ENCODE results near the gene SMARCA4. TPM values are rescaled to one million over a fixed set of nuclear protein-coding genes. Genes with fewer than 3 reads are reported as not detected.
A peak's percentile ranks its signal among the peaks of the same experiment; 100 is the strongest.
"Not testable (repeated sequence)": the region's sequence is repeated elsewhere in the genome, so short reads cannot be mapped to it uniquely, and the experiment has no call there.

SMARCA4 gene
- total RNA-seq, 1 experiment from 2014 or later = 104 TPM

DNA sequence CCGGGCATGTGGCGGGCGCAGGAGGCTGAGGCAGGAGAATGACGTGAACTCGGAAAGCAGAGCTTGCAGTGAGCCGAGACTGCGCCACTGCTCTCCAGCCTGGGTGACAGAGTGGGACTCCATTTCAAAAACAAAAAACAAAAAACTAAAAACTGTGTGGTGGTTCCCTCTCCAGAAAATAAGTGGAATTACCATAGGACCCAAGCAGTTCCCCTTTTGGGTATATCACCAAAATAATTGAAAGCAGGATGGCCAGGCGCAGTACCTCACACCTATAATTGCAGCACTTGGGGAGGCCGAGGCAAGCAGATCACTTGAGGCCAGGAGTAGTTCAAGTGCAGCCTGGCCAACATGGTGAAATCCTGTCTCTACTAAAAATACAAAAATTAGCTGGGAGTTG is 112.7 kb downstream of the SMARCA4 start:
- Histone ChIP-seq H3K4me3 (no peak overlapping the region), H3K4me1 (replicated peaks) (no peaks in the 10 kb centered on the region), H3K27me3 (replicated peaks) (no peaks in the 10 kb centered on the region), H3K36me3 (no peaks in the 10 kb centered on the region), H3K27ac (no peak overlapping the region), H3K9me3 (replicated peaks) (no peaks in the 10 kb centered on the region)
- no peak for DNase-seq (ENCODE audit: low read depth in 1 of 2, low spot score in 2 of 2)

DNA sequence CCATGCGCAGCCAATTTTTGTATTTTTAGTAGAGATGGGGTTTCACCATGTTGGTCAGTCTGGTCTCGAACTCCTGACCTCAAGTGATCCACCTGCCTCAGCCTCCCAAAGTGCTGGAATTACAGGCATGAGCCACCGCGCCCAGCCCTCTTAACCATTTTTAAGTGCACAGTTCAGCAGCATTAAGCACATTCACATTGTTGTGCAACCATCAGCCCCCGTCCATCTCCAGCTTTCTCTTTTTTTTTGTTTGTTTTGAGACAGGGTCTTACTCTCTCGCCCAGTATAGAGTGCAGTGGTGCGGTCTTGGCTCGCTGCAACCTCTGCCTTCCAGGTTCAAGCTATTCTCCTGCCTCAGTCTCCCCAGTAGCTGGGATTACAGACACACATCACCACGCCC is 116.0 kb downstream of the SMARCA4 start:
- not testable (repeated sequence) for H3K27me3 ChIP-seq (replicated peaks); H3K36me3 ChIP-seq; DNase-seq (ENCODE audit: low read depth in 1 of 2, low spot score in 2 of 2); H3K4me1 ChIP-seq (replicated peaks); H3K4me3 ChIP-seq; H3K27ac ChIP-seq; H3K9me3 ChIP-seq (replicated peaks)

GRCh38 chr19:11078893-11079292 is 118.1 kb downstream of the SMARCA4 start:
- Histone ChIP-seq H3K9me3 (replicated peaks) (no peaks in the 10 kb centered on the region), H3K27ac (no peak overlapping the region), H3K4me3 (no peak overlapping the region), H3K4me1 (replicated peaks) (peaks cover under 1% of the 10 kb centered on the region; the same call in 1 of the 2 replicates), H3K27me3 (replicated peaks) (no peaks in the 10 kb centered on the region), H3K36me3 (no peaks in the 10 kb centered on the region)
- no peak for DNase-seq (ENCODE audit: low read depth in 1 of 2, low spot score in 2 of 2)

GRCh38 chr19:11079999-11080398 is 119.2 kb downstream of the SMARCA4 start:
- no peak overlapping the region for H3K27ac ChIP-seq
- H3K36me3 ChIP-seq = no peaks in the 10 kb centered on the region
- H3K4me1 ChIP-seq (replicated peaks) = peaks cover 11% of the 10 kb centered on the region
- H3K27me3 ChIP-seq (replicated peaks) = no peaks in the 10 kb centered on the region
- H3K4me3 ChIP-seq = no peak overlapping the region
- H3K9me3 ChIP-seq (replicated peaks) = no peaks in the 10 kb centered on the region
- DNase-seq (ENCODE audit: low read depth in 1 of 2, low spot score in 2 of 2) = no peak

GRCh38 chr19:11087870-11088505 is 127.2 kb downstream of the SMARCA4 start:
- H3K36me3 ChIP-seq = peaks cover 26% of the 10 kb centered on the region
- no peaks in the 10 kb centered on the region for H3K27me3 ChIP-seq (replicated peaks)
- no peaks in the 10 kb centered on the region for H3K9me3 ChIP-seq (replicated peaks)
- peak overlapping the region; percentile 97 for H3K27ac ChIP-seq
- no peak for DNase-seq (ENCODE audit: low read depth in 1 of 2, low spot score in 2 of 2)
- no peak overlapping the region for H3K4me3 ChIP-seq
- peaks cover 54% of the 10 kb centered on the region for H3K4me1 ChIP-seq (replicated peaks)

DNA sequence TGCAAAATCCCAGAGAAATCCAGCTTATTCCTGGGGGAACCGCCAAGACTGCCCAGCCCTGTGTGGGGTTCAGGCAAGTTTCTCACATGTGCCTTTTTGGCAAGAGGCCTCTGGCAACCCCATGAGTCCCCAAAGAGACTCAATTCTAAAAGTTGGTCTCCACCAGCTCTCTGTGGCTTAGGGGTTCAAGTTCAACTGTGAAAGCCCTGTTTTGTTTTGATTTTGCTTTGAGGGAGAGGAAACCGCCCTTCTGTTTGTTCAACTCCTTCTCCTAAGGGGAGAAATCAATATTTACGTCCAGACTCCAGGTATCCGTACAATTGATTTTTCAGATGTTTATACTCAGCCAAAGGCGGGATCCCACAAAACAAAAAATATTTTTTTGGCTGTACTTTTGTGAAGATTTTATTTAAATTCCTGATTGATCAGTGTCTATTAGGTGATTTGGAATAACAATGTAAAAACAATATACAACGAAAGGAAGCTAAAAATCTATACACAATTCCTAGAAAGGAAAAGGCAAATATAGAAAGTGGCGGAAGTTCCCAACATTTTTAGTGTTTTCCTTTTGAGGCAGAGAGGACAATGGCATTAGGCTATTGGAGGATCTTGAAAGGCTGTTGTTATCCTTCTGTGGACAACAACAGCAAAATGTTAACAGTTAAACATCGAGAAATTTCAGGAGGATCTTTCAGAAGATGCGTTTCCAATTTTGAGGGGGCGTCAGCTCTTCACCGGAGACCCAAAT is 127.8 kb downstream of the SMARCA4 start:
- peaks cover 33% of the 10 kb centered on the region for H3K36me3 ChIP-seq
- H3K27me3 ChIP-seq (replicated peaks) = no peaks in the 10 kb centered on the region
- H3K27ac ChIP-seq = peak overlapping the region; percentile 97
- H3K4me3 ChIP-seq = peak overlapping the region; percentile 67
- peak in 1 of 2 experiments; percentile 47 for DNase-seq (ENCODE audit: low read depth in 1 of 2, low spot score in 2 of 2)
- H3K9me3 ChIP-seq (replicated peaks) = no peaks in the 10 kb centered on the region
- peaks cover 58% of the 10 kb centered on the region for H3K4me1 ChIP-seq (replicated peaks)

DNA sequence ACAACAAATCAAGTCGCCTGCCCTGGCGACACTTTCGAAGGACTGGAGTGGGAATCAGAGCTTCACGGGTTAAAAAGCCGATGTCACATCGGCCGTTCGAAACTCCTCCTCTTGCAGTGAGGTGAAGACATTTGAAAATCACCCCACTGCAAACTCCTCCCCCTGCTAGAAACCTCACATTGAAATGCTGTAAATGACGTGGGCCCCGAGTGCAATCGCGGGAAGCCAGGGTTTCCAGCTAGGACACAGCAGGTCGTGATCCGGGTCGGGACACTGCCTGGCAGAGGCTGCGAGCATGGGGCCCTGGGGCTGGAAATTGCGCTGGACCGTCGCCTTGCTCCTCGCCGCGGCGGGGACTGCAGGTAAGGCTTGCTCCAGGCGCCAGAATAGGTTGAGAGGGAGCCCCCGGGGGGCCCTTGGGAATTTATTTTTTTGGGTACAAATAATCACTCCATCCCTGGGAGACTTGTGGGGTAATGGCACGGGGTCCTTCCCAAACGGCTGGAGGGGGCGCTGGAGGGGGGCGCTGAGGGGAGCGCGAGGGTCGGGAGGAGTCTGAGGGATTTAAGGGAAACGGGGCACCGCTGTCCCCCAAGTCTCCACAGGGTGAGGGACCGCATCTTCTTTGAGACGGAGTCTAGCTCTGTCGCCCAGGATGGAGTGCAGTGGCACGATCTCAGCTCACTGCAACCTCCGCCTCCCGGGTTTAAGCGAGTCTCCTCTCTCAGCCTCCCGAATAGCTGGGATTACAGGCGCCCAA is 128.6 kb downstream of the SMARCA4 start, which contains the start of gene LDLR:
Gene LDLR (plus strand): TSS at position 210 of the 760 bp plus-strand sequence. CDS start 86 bp downstream, at position 296.
- H3K36me3 ChIP-seq = peaks cover 41% of the 10 kb centered on the region
- H3K4me3 ChIP-seq = peak within 1 kb of the TSS; percentile 67
- H3K27ac ChIP-seq = peak within 1 kb of the TSS; percentile 97
- H3K27me3 ChIP-seq (replicated peaks) = no peaks in the 10 kb centered on the region
- peaks cover 60% of the 10 kb centered on the region for H3K4me1 ChIP-seq (replicated peaks)
- H3K9me3 ChIP-seq (replicated peaks) = no peaks in the 10 kb centered on the region
- peak; percentile 93 to 94 for DNase-seq (ENCODE audit: low read depth in 1 of 2, low spot score in 2 of 2)

DNA sequence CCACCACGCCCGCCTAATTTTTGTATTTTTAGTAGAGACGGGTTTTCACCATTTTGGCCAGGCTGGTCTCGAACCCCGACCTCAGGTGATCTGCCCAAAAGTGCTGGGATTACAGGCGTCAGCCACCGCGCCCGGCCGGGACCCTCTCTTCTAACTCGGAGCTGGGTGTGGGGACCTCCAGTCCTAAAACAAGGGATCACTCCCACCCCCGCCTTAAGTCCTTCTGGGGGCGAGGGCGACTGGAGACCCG is 129.1 kb downstream of the SMARCA4 start:
- peaks cover 60% of the 10 kb centered on the region for H3K4me1 ChIP-seq (replicated peaks)
- H3K9me3 ChIP-seq (replicated peaks); H3K27me3 ChIP-seq (replicated peaks): not testable (repeated sequence)
- H3K4me3 ChIP-seq = peak overlapping the region; percentile 67
- peaks cover 45% of the 10 kb centered on the region for H3K36me3 ChIP-seq
- peak overlapping the region; percentile 97 for H3K27ac ChIP-seq
- DNase-seq (ENCODE audit: low read depth in 1 of 2, low spot score in 2 of 2) = peak in 1 of 2 experiments; percentile 89

GRCh38 chr19:11090264-11090996 is 129.6 kb downstream of the SMARCA4 start:
- Histone ChIP-seq H3K27ac (peak overlapping the region; percentile 97), H3K27me3 (replicated peaks) (no peaks in the 10 kb centered on the region), H3K36me3 (peaks cover 47% of the 10 kb centered on the region), H3K4me1 (replicated peaks) (peaks cover 58% of the 10 kb centered on the region), H3K9me3 (replicated peaks) (no peaks in the 10 kb centered on the region), H3K4me3 (peak overlapping the region; percentile 67)
- DNase-seq (ENCODE audit: low read depth in 1 of 2, low spot score in 2 of 2) = peak; percentile 89 to 99

DNA sequence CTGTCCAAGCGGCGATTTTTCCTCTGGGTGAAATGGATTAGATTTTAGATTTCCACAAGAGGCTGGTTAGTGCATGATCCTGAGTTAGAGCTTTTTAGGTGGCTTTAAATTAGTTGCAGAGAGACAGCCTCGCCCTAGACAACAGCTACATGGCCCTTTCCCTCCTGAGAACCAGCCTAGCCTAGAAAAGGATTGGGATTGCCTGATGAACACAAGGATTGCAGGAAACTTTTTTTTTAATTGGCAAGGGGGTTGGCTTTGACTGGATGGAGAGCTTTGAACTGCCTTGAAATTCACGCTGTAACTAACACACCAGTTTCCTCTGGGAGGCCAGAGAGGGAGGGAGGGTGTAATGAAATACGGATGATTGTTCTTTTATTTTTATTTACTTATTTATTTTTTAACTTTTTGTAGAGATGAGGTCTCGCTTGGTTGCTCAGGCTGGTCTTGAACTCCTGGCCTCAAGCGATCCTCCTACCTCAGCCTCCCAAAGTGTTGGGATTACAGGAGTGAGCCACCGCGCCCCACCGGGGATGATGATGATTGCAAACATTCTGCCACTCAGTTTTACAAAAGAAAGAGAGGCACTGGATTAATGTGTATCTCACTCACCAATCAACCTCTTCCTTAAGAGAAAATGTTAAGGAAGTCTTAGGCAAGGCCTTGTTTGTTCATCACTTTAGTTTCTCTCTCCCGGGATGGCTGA is 130.3 kb downstream of the SMARCA4 start:
- Histone ChIP-seq H3K27ac (peak overlapping the region; percentile 97), H3K36me3 (peaks cover 54% of the 10 kb centered on the region), H3K27me3 (replicated peaks) (no peaks in the 10 kb centered on the region), H3K9me3 (replicated peaks) (no peaks in the 10 kb centered on the region), H3K4me1 (replicated peaks) (peaks cover 59% of the 10 kb centered on the region), H3K4me3 (peak overlapping the region; percentile 67)
- no peak for DNase-seq (ENCODE audit: low read depth in 1 of 2, low spot score in 2 of 2)

- H3K36me3 ChIP-seq = peaks cover 59% of the 10 kb centered on the region
- peak overlapping the region; percentile 67 for H3K4me3 ChIP-seq
- no peaks in the 10 kb centered on the region for H3K27me3 ChIP-seq (replicated peaks)
- H3K27ac ChIP-seq = peak overlapping the region; percentile 97
- DNase-seq (ENCODE audit: low read depth in 1 of 2, low spot score in 2 of 2) = peak; percentile 90 to 92
- no peaks in the 10 kb centered on the region for H3K9me3 ChIP-seq (replicated peaks)
- peaks cover 63% of the 10 kb centered on the region for H3K4me1 ChIP-seq (replicated peaks)
Observed at GRCh38 chr19:11091703-11092153, 130.9 kb downstream of the SMARCA4 start.

DNA sequence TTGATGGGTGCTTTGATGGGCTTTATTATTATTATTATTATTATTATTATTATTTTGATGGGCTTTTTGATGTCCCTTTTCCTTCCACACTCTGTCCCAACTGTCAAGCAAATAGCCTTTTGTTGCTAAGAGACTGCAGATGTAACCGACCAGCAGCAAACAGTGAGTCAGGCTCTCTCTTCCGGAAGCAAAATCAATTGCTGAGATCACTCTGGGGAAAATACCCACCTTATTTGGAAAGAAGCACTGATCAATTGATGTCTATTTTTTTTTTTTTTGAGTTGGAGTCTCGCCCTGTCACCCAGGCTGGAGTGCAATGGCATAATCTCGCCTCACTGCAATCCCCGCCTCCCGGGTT is 131.3 kb downstream of the SMARCA4 start:
- Histone ChIP-seq H3K9me3 (replicated peaks) (no peaks in the 10 kb centered on the region), H3K36me3 (peaks cover 61% of the 10 kb centered on the region), H3K4me1 (replicated peaks) (peaks cover 63% of the 10 kb centered on the region), H3K27ac (peak overlapping the region; percentile 97), H3K27me3 (replicated peaks) (no peaks in the 10 kb centered on the region), H3K4me3 (no peak overlapping the region)
- no peak for DNase-seq (ENCODE audit: low read depth in 1 of 2, low spot score in 2 of 2)

DNA sequence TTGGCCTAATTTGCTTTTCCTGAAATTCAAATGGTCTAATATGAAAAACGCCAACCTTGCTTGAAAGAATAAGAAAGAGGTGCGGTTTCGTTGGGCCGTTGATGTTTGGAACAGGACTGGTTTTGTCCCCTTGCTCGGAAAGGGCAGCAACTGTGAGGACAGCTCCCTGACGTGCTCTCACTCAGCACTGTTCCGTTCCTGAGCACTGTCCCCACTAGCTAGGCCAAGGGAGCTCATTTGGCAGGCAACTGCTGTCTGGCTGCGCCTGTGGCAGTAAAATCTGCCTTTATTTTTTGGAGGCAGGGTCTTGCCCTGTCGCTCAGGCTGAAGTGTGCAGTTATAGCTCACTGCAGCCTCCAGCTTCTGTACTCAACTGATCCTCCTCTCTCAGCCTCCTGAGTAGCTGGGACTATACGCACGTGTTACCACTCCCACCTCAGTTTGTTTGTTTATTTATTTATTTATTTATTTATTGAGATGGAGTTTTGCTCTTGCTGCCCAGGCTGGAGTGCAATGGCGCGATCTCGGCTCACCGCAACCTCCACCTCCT is 132.9 kb downstream of the SMARCA4 start:
- H3K36me3 ChIP-seq = peaks cover 75% of the 10 kb centered on the region

More for the DNA sequence above, 132.9 kb downstream of the SMARCA4 start:
- Histone ChIP-seq H3K27me3 (replicated peaks) (no peaks in the 10 kb centered on the region), H3K27ac (no peak overlapping the region), H3K9me3 (replicated peaks) (no peaks in the 10 kb centered on the region), H3K4me1 (replicated peaks) (peaks cover 58% of the 10 kb centered on the region), H3K4me3 (no peak overlapping the region)
- DNase-seq (ENCODE audit: low read depth in 1 of 2, low spot score in 2 of 2) = no peak

Measured in SJSA1 (cell line).